Hepatocyte (in vitro differentiated cells): ENCODE results near the gene PLCH2.

Experiments
- EZH2 ChIP-seq: fragments of 200-600 bp; sonication (generic); IDR thresholded peaks from 2 replicates; pipeline ENCODE4 v1.6.1; 2016; ENCODE audit warnings: antibody characterized with exemption, mild to moderate bottlenecking, borderline replicate concordance
- TF ChIP-seq, protein P1 (sequence below): fragments of 200-600 bp; sonication (generic); IDR thresholded peaks from 2 replicates; pipeline ENCODE4 v1.5.1; 2016; ENCODE audit warnings: antibody characterized with exemption, mild to moderate bottlenecking; ENCODE audit not compliant: poor library complexity

- TF ChIP-seq, protein P1, sequence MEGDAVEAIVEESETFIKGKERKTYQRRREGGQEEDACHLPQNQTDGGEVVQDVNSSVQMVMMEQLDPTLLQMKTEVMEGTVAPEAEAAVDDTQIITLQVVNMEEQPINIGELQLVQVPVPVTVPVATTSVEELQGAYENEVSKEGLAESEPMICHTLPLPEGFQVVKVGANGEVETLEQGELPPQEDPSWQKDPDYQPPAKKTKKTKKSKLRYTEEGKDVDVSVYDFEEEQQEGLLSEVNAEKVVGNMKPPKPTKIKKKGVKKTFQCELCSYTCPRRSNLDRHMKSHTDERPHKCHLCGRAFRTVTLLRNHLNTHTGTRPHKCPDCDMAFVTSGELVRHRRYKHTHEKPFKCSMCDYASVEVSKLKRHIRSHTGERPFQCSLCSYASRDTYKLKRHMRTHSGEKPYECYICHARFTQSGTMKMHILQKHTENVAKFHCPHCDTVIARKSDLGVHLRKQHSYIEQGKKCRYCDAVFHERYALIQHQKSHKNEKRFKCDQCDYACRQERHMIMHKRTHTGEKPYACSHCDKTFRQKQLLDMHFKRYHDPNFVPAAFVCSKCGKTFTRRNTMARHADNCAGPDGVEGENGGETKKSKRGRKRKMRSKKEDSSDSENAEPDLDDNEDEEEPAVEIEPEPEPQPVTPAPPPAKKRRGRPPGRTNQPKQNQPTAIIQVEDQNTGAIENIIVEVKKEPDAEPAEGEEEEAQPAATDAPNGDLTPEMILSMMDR, result no peak
- no peak for TF ChIP-seq EZH2
Observed at GRCh38 chr1:2432441-2432844, 43.6 kb upstream of the PLCH2 start.
